NCI-H82 treated with DMSO at 0.1 percent for 48 hours (cell line): Measurements from ENCODE around the gene PDHX.
"Not testable (repeated sequence)": the region's sequence is repeated elsewhere in the genome, so short reads cannot be mapped to it uniquely, and the experiment has no call there.

Experiments used
- DNase-seq: peaks from one replicate; lab custom pipeline; 2025; ENCODE audit not compliant: unreplicated experiment; lab: John Stamatoyannopoulos, UW

PDHX gene

GRCh38 chr11:35015621-35016387, 99.4 kb downstream of the PDHX start:
- no peak for DNase-seq

GRCh38 chr11:35016916-35017315, 100.5 kb downstream of the PDHX start:
- no peak for DNase-seq

GRCh38 chr11:35017528-35018342, 101.3 kb downstream of the PDHX start:
- no peak for DNase-seq

GRCh38 chr11:35021589-35021988, 105.2 kb downstream of the PDHX start:
- no peak for DNase-seq

GRCh38 chr11:35023940-35024339, 107.5 kb downstream of the PDHX start:
- DNase-seq, result not testable (repeated sequence)

GRCh38 chr11:35028007-35028406, 111.6 kb downstream of the PDHX start:
- not testable (repeated sequence) for DNase-seq

GRCh38 chr11:35029979-35030682, 113.7 kb downstream of the PDHX start:
- DNase-seq, result no peak

GRCh38 chr11:35030716-35031213, 114.3 kb downstream of the PDHX start:
- DNase-seq, result no peak

- no peak for DNase-seq
These were observed 114.9 kb downstream of the PDHX start for GRCh38 chr11:35031346-35031745.

GRCh38 chr11:35031867-35032266, 115.4 kb downstream of the PDHX start:
- DNase-seq, result no peak

- no peak for DNase-seq
These were observed 116.6 kb downstream of the PDHX start for GRCh38 chr11:35033011-35033410.

GRCh38 chr11:35034401-35034800, 118.0 kb downstream of the PDHX start:
- no peak for DNase-seq

- DNase-seq, result no peak
These were observed 119.5 kb downstream of the PDHX start for GRCh38 chr11:35035894-35036408.

GRCh38 chr11:35036639-35037038, 120.2 kb downstream of the PDHX start:
- DNase-seq, result no peak

GRCh38 chr11:35038211-35038928, 122.0 kb downstream of the PDHX start:
- no peak for DNase-seq

GRCh38 chr11:35039076-35039475, 122.7 kb downstream of the PDHX start:
- no peak for DNase-seq

- no peak for DNase-seq
These were observed 124.0 kb downstream of the PDHX start for GRCh38 chr11:35040221-35040942.

GRCh38 chr11:35041070-35041554, 124.7 kb downstream of the PDHX start:
- DNase-seq, result no peak

- DNase-seq, result no peak
These were observed 125.8 kb downstream of the PDHX start for GRCh38 chr11:35042224-35042623.

GRCh38 chr11:35042913-35043312, 126.5 kb downstream of the PDHX start:
- no peak for DNase-seq
